Left ventricle myocardium inferior (tissue), 1 donor: ENCODE data around the gene STX8. TPM values are rescaled to one million over a fixed set of nuclear protein-coding genes. Genes with fewer than 3 reads are reported as not detected.

Experiments used
- DNase-seq: peaks from one replicate; pipeline ENCODE4 v3.0.0-alpha.2; 2020
- H3K27ac ChIP-seq: fragments of 200-600 bp; replicated peaks from 2 replicates; pipeline ENCODE4 v1.8.0; 2021
- H3K27me3 ChIP-seq: fragments of 200-600 bp; 2 replicates; pipeline ENCODE4 v1.8.0; 2021; ENCODE audit warnings: low read depth
- H3K36me3 ChIP-seq: fragments of 200-600 bp; 2 replicates; pipeline ENCODE4 v1.8.0; 2021
- H3K4me1 ChIP-seq: fragments of 200-600 bp; 2 replicates; pipeline ENCODE4 v1.8.0; 2021
- H3K4me3 ChIP-seq: fragments of 200-600 bp; 2 replicates; pipeline ENCODE4 v1.8.0; 2021; ENCODE audit warnings: mild to moderate bottlenecking, moderate library complexity
- H3K9me3 ChIP-seq: fragments of 200-600 bp; replicated peaks from 2 replicates; pipeline ENCODE4 v1.8.0; 2021
- intact Hi-C: fragments of 100-400 bp; cut with micrococcal nuclease; formaldehyde crosslinking; loops from one replicate; pipeline ENCODE4 v1.11.0; 2022
- total RNA-seq: library from RNA; stranded (reverse); fragmentation: NEBNext Ultra II Directional; extraction: Animal tissue kit (Norgen Biotek cat#: 25700); gene quantifications from one replicate; pipeline ENCODE4 v1.2.1, GENCODE V29; 2021
- TF ChIP-seq, protein P1 (sequence below): fragments of 200-600 bp; IDR thresholded peaks from 2 replicates; pipeline ENCODE4 v1.8.0; 2021; ENCODE audit warnings: antibody characterized with exemption, mild to moderate bottlenecking, borderline replicate concordance
- donor health status: DM: no; HTN: yes; CAD: no; lungs with severe emphysema.

STX8 gene
- total RNA-seq, 1 donor from 2014 or later: 61.3 TPM

DNA sequence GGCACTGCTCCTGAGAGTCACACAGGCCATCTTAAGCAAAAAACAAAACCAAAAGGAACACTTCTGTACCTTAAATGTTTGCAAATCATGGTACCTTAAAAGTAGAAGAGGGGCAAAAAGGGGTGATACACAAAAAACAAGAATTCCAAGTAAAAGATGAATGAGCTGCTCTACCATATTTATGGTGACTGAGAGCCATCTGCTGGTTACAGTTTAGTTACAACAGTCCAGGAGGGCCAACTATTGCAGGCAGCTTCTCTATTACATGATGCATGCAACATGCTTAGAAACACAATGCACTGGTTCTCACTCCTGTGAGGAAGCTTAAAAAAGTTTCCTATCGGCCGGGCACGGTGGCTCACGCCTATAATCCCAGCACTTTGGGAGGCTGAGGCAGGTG is 53.5 kb downstream of the STX8 start:
- no peak overlapping the region for H3K27ac ChIP-seq
- H3K9me3 ChIP-seq: no peaks in the 10 kb centered on the region
- TF ChIP-seq, protein P1, sequence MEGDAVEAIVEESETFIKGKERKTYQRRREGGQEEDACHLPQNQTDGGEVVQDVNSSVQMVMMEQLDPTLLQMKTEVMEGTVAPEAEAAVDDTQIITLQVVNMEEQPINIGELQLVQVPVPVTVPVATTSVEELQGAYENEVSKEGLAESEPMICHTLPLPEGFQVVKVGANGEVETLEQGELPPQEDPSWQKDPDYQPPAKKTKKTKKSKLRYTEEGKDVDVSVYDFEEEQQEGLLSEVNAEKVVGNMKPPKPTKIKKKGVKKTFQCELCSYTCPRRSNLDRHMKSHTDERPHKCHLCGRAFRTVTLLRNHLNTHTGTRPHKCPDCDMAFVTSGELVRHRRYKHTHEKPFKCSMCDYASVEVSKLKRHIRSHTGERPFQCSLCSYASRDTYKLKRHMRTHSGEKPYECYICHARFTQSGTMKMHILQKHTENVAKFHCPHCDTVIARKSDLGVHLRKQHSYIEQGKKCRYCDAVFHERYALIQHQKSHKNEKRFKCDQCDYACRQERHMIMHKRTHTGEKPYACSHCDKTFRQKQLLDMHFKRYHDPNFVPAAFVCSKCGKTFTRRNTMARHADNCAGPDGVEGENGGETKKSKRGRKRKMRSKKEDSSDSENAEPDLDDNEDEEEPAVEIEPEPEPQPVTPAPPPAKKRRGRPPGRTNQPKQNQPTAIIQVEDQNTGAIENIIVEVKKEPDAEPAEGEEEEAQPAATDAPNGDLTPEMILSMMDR: peak; percentile 61
- H3K4me3 ChIP-seq: no peak overlapping the region
- intact Hi-C loops: no loop called here
- peaks cover 17% of the 10 kb centered on the region for H3K4me1 ChIP-seq
- no peaks in the 10 kb centered on the region for H3K27me3 ChIP-seq
- H3K36me3 ChIP-seq: no peaks in the 10 kb centered on the region
- no peak for DNase-seq

DNA sequence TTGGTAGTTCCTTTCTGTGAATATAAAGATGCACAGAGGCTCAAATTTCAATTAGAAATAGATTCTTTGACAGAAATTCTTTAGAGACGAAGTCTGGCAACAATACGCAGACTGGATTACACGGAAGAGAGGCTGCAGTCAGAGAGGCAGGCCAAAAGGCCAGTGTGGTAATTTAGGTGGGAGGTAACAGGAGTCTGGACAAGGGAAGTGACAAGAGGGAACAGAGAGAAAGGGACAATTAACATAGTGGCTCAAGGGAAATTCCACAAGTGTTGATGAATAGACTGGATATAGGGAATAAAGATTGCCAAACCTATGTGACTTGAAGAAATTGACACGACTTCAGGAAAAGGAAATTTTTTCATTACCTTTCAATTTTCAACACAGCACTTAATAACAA is 54.6 kb downstream of the STX8 start:
- Histone ChIP-seq H3K27ac (no peak overlapping the region), H3K36me3 (no peaks in the 10 kb centered on the region), H3K9me3 (no peaks in the 10 kb centered on the region), H3K4me3 (no peak overlapping the region), H3K27me3 (no peaks in the 10 kb centered on the region), H3K4me1 (peaks cover 17% of the 10 kb centered on the region)
- intact Hi-C loops: no loop called here
- no peak for DNase-seq
- TF ChIP-seq, protein P1: no peak

DNA sequence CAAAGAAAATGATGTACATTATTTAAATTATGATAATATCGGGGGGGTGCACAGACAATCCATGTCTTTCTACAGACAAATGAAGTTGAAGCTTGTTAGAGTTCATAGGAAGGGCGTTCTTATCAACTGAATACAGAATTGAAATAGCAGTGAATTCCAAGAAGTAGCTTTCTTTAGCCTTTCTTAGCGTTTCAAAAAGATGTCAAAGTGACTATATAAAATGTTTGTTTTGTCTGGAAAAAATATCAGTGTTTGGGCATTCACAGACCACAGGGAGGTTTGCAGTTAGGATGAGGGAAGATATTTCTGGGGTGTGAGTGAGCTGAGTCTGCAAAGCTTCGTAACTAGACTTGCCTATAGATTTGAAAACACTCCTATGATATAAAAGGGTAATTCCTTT is 55.0 kb downstream of the STX8 start:
- no peaks in the 10 kb centered on the region for H3K9me3 ChIP-seq
- no peak overlapping the region for H3K27ac ChIP-seq
- H3K4me1 ChIP-seq: peaks cover 17% of the 10 kb centered on the region
- intact Hi-C loops: no loop called here
- no peak for DNase-seq
- H3K4me3 ChIP-seq: no peak overlapping the region
- TF ChIP-seq, protein P1: no peak
- no peaks in the 10 kb centered on the region for H3K27me3 ChIP-seq
- no peaks in the 10 kb centered on the region for H3K36me3 ChIP-seq

DNA sequence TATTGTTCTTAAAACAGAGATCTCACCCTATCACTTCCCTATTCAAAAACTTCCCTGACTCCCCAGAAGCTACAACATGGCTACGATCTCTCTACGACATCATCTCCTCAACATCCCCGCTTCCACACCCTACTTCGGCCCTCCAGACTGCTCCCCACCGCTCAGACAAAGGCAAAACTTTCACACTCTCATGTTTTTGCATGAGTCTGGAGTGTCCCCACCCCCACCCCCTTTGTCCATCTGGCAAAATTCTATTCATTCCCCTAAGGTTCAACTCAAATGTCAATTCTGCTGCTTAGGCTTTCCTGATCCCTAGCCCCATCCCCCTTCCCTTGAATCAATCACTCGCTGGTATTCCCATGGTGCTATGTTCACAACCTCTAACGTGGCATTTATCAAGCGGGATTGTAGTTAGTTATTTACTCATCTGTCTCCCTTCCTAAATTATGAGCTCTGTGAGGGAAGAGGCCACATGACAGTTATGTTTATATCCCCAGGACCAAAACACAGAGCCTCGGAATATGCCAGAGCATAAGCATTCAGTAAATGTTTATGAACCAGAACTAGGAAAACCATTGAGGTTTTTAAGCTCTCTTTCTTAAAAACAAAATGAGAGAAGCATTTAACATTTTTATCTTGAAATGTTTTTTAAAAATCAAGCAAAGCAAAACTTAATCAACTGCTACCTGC is 55.9 kb downstream of the STX8 start:
- H3K27me3 ChIP-seq: no peaks in the 10 kb centered on the region
- H3K4me3 ChIP-seq: no peak overlapping the region
- no peak overlapping the region for H3K27ac ChIP-seq
- peaks cover 17% of the 10 kb centered on the region for H3K4me1 ChIP-seq
- no peaks in the 10 kb centered on the region for H3K36me3 ChIP-seq
- intact Hi-C loops: no loop called here
- no peak for DNase-seq
- TF ChIP-seq, protein P1: no peak
- H3K9me3 ChIP-seq: no peaks in the 10 kb centered on the region

DNA sequence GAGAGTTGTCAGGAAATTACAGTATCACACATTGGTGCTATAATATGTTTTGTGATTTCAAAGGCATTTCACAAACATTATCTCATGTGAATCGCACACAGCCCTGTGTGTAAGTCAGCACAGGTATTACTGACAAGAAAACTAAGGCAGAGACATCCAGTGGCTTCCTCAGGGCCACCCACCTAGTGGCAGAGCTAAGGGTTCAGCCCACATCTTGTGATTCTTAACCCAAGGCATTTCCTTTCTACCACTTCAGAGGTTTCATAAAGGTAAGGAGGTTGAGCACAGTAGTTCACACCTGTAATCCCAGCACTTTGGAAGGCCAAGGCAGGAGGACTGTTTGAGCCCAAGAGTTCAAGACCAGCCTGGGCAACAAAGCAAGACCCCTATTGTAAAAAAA is 58.2 kb downstream of the STX8 start:
- intact Hi-C loops: no loop called here
- Histone ChIP-seq H3K4me1 (peaks cover 17% of the 10 kb centered on the region), H3K27me3 (no peaks in the 10 kb centered on the region), H3K27ac (no peak overlapping the region), H3K4me3 (no peak overlapping the region), H3K36me3 (no peaks in the 10 kb centered on the region), H3K9me3 (no peaks in the 10 kb centered on the region)
- DNase-seq: no peak
- TF ChIP-seq, protein P1: no peak
